HepG2 (cell line): ENCODE measurements around the gene EPN2. TPM values are rescaled to one million over a fixed set of nuclear protein-coding genes. Genes with fewer than 3 reads are reported as not detected.

Experiments used
- ATAC-seq: fragments of 200-7000 bp; cut with Tn5 transposase; 3 replicates; pipeline ENCODE4 v1.9.1; 2020; ENCODE audit warnings: mild to moderate bottlenecking, moderate library complexity
- BruUV-seq: library from RNA; stranded (reverse); fragments of 400-500 nt; replicated peaks from 2 replicates; lab custom pipeline; 2021; lab: Mats Ljungman, UMichigan
- CTCF ChIA-PET: fragments of 300-600 bp; formaldehyde crosslinking; extraction: SDS; loops from one replicate; lab custom pipeline; 2021; ENCODE audit warnings: low total read pairs, inconsistent platforms, low intra/inter-chr PET ratio; lab: Yijun Ruan, JAX
- POLR2A ChIA-PET: fragments of 350-600 bp; sonication (Branson Sonifier 250); formaldehyde crosslinking; loops from one replicate; lab custom pipeline; 2020; ENCODE audit warnings: antibody characterized with exemption, inconsistent platforms; lab: Yijun Ruan, JAX
- DNase-seq: peaks from one replicate; pipeline ENCODE4 v3.0.0-alpha.2; 2015; ENCODE audit warnings: low spot score
- FAIRE-seq: peaks from 3 replicates; lab custom pipeline; 2011; peaks lifted over from hg19 to GRCh38; lab: Jason Lieb, UNC
- H2AFZ ChIP-seq: one replicate; pipeline ENCODE4 v1.6.1; 2011; ENCODE audit warnings: low read length, inconsistent platforms
- H3K27ac ChIP-seq: fragments of 300-600 bp; 3 replicates; pipeline ENCODE4 v1.8.0; 2011; ENCODE audit warnings: mixed run types, mild to moderate bottlenecking, mixed read lengths, low read length, inconsistent platforms; ENCODE audit not compliant: insufficient read depth; ENCODE audit errors: extremely low read length
- H3K27me3 ChIP-seq, 2 experiments: fragments of 200-600 bp in 1 of 2; 2 replicates in 1 of 2; 3 replicates in 1 of 2; pipeline versions ENCODE4 v1.6.0 to v1.8.0; 2011; ENCODE audit warnings: low read length in 2 of 2, mild to moderate bottlenecking in 2 of 2, moderate library complexity in 2 of 2, inconsistent platforms in 1 of 2; ENCODE audit not compliant: insufficient read depth in 2 of 2, control insufficient read depth in 1 of 2
- H3K36me3 ChIP-seq, 2 experiments: fragments of 200-600 bp in 1 of 2; replicated peaks in 1 of 2; 2 replicates in 1 of 2; 3 replicates in 1 of 2; pipeline versions ENCODE4 v1.5.1 to v1.8.0; 2011; ENCODE audit warnings: low read length in 2 of 2, inconsistent platforms in 1 of 2; ENCODE audit not compliant: insufficient read depth in 2 of 2, control insufficient read depth in 1 of 2
- H3K4me1 ChIP-seq: 2 replicates; pipeline ENCODE4 v1.5.1; 2012; ENCODE audit warnings: low read length, inconsistent platforms; ENCODE audit not compliant: insufficient read depth
- H3K4me2 ChIP-seq: 2 replicates; pipeline ENCODE4 v1.6.0; 2011; ENCODE audit warnings: low read depth, low read length, inconsistent platforms
- H3K4me3 ChIP-seq, 3 experiments: fragments of 200-600 bp in 1 of 3; sonication (generic), shearing (Covaris generic) in 1 of 3; replicated peaks in 1 of 3; 2 replicates each; pipeline ENCODE4 v1.5.1; 2011 to 2016; ENCODE audit warnings: low read length in 3 of 3, inconsistent platforms in 2 of 3, low read depth in 2 of 3, mild to moderate bottlenecking in 2 of 3, control low read depth in 1 of 3, mixed read lengths in 1 of 3; ENCODE audit not compliant: insufficient read depth in 1 of 3
- H3K79me2 ChIP-seq: one replicate; pipeline ENCODE4 v1.6.1; 2011; ENCODE audit warnings: low read length, inconsistent platforms; ENCODE audit not compliant: insufficient read depth
- H3K9ac ChIP-seq: 2 replicates; pipeline ENCODE4 v1.6.0; 2011; ENCODE audit warnings: mild to moderate bottlenecking, low read depth, low read length, inconsistent platforms; ENCODE audit not compliant: insufficient read depth
- H3K9me3 ChIP-seq: 2 replicates; pipeline ENCODE4 v1.5.1; 2012; ENCODE audit warnings: mild to moderate bottlenecking, low read length
- H4K20me1 ChIP-seq: 2 replicates; pipeline ENCODE4 v1.6.0; 2011; ENCODE audit warnings: inconsistent platforms, mild to moderate bottlenecking, low read length, moderate library complexity; ENCODE audit not compliant: insufficient read depth
- ADNP ChIP-seq: sonication (generic); formaldehyde crosslinking; IDR thresholded peaks from 2 replicates; pipeline ENCODE4 v1.4.0; 2020; ENCODE audit warnings: missing genetic modification reagents
- KLF13 ChIP-seq: sonication (generic); formaldehyde crosslinking; IDR thresholded peaks from 2 replicates; pipeline ENCODE4 v1.4.0; 2020; ENCODE audit warnings: mild to moderate bottlenecking, missing genetic modification reagents
- MAFF ChIP-seq: IDR thresholded peaks from 2 replicates; pipeline ENCODE4 v1.6.1; 2011; ENCODE audit warnings: low read depth, low read length, improper control_type of control experiment
- TBX2 ChIP-seq: sonication (generic); formaldehyde crosslinking; IDR thresholded peaks from 2 replicates; pipeline ENCODE4 v1.5.0; 2020; ENCODE audit warnings: missing genetic modification reagents, mild to moderate bottlenecking, borderline replicate concordance
- ZNF841 ChIP-seq: sonication (generic); formaldehyde crosslinking; IDR thresholded peaks from 2 replicates; pipeline ENCODE4 v1.8.1; 2023; ENCODE audit warnings: missing genetic modification reagents, borderline replicate concordance
- WGBS: methylation state at CpG from one replicate; pipeline ENCODE4 v1.1.6; 2017; ENCODE audit warnings: low lambda C conversion rate; 5-methylcytosine and 5-hydroxymethylcytosine counted together
- in situ Hi-C: cut with HindIII; loops from 2 replicates; pipeline ENCODE4 v1.10.0; 2017; ENCODE audit warnings: low pct_unique_long_range_greater_than_20kb; ENCODE audit not compliant: extremely low pct_ligation_motif_present
- intact Hi-C: fragments of 100-400 bp; cut with micrococcal nuclease; formaldehyde crosslinking; loops from one replicate; pipeline ENCODE4 v1.10.0; 2022; ENCODE audit not compliant: unreplicated experiment
- polyA plus RNA-seq, 8 experiments: library from polyadenylated mRNA; depleted of rRNA in 3 of 8; stranded (reverse) in 7 of 8; unstranded in 1 of 8; fragments of >200 nt; fragmentation: Illumina TruSeq in 4 of 8; extraction: Trizol in 4 of 8; gene quantifications; 2 replicates each; pipeline versions ENCODE4 v1.2.1 to v1.2.3, GENCODE V29; 2011 to 2016; ENCODE audit warnings: low read depth in 4 of 8, missing spikeins in 1 of 8, mixed read lengths in 1 of 8; ENCODE audit not compliant: insufficient read depth in 1 of 8
- total RNA-seq, 5 experiments: library from RNA; depleted of rRNA; stranded (reverse); fragments of >200 nt; fragmentation: Illumina TruSeq; extraction: Trizol; gene quantifications; 2 replicates each; pipeline ENCODE4 v1.2.3, GENCODE V29; 2016; ENCODE audit warnings: low read depth in 1 of 5
- TF ChIP-seq, protein P1 (sequence below): sonication (generic); formaldehyde crosslinking; conservative IDR thresholded peaks from 2 replicates; pipeline ENCODE4 v1.4.0; 2020; ENCODE audit warnings: missing genetic modification reagents

The EPN2 gene
- total and polyA plus RNA-seq, 2 of the 13 experiments (the other 11 are each of a cell fraction or from before 2014, with no cell fraction given), result 7.8 to 19.2 TPM

DNA sequence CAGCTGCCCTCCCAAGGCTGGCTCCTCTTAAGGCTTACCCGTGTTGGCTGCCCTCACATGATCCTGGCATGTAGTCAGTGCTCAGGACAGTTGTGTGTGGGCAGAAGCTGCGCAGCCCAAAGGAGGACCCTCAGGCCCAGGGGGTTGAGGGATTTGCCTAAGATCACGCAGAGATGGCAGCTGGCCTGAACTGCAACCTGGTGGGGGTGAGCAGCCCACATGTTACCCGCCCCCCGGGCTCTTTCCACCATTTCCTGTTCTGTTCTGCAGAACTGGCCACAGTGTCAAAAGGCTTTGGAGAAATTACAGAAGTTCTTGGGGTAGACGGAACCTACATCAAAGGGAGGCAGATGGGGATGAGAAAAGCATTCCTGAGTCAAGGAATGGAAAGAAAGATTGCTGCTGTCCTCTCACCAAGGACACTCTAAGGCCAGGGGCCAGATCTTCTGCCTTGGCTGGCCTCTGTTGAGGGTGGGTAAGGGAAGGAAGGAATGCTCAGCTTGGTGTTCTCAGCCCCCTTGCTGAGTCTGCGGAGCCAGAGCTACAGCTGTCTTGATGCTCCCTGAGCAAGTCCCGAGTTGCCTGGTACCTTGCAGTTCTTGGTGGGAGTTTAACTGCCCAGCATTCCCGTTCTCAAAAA, 53.0 kb downstream of the EPN2 start:
- Histone ChIP-seq H3K9ac (no peak overlapping the region), H3K4me1 (peaks cover 7% of the 10 kb centered on the region; the same call in 1 of the 2 replicates), H2AFZ (no peak overlapping the region), H3K79me2 (no peaks in the 10 kb centered on the region), H3K27me3 (no peaks in the 10 kb centered on the region), H3K4me3 (no peak overlapping the region), H4K20me1 (0 out of 2 replicates have a peak, but pooled peaks cover 2% of the 10 kb centered on the region), H3K27ac (no peak overlapping the region), H3K9me3 (no peaks in the 10 kb centered on the region), H3K36me3 (no peaks in the 10 kb centered on the region; a peak in 3 of 5 replicates), H3K4me2 (no peak overlapping the region)
- no peak for FAIRE-seq
- ATAC-seq, result no peak
- ChIA-PET POLR2A (no interaction called here), CTCF (no interaction called here)
- no peak for DNase-seq
- intact Hi-C loops (no loop called here), in situ Hi-C loops (no loop called here)
- no TSS peak for BruUV-seq
- WGBS, result 95% methylated on average over 7 of the region's 9 CpGs
- no peak for TF ChIP-seq TBX2 (CRISPR knock-in tag)
- no peak for TF ChIP-seq ZNF841 (CRISPR knock-in tag)
- TF ChIP-seq, protein P1, sequence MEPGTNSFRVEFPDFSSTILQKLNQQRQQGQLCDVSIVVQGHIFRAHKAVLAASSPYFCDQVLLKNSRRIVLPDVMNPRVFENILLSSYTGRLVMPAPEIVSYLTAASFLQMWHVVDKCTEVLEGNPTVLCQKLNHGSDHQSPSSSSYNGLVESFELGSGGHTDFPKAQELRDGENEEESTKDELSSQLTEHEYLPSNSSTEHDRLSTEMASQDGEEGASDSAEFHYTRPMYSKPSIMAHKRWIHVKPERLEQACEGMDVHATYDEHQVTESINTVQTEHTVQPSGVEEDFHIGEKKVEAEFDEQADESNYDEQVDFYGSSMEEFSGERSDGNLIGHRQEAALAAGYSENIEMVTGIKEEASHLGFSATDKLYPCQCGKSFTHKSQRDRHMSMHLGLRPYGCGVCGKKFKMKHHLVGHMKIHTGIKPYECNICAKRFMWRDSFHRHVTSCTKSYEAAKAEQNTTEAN (CRISPR knock-in tag), result no peak
- TF ChIP-seq ADNP (CRISPR knock-in tag), result no peak
- TF ChIP-seq KLF13, result no peak
- no peak for TF ChIP-seq MAFF
